ENCODE results near the gene SERHL2.
"Not testable (repeated sequence)": the region's sequence is repeated elsewhere in the genome, so short reads cannot be mapped to it uniquely, and the experiment has no call there.

The SERHL2 gene

DNA sequence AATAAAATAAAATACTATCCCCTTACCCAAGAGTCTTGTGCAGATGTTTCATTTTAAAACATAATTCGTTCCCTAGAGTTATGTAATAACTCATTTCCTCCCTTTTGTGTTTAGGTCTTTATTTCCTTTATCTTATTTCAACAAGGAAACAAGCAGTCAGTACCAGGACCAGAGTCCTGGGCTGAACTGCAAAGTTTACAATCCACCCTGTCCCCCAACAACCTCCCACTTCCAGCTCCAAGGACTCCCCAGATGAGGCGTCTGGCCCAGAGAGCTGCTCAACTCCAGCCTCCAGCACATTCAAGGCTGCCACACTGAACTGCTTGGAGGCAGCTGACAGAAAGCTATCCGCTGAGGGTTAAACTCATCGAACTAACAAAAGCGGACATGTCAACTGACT, 56.4 kb downstream of the SERHL2 start:
- TF ChIP-seq CTCF (IDR thresholded peaks at IDR 0.05; ENCODE audit: low read length, missing control alignments), result no peak
- peak overlapping the region; percentile 7 for H3K4me3 ChIP-seq (replicated peaks; ENCODE audit: low read depth, low read length)
- DNase-seq (ENCODE audit: low read depth), result peak; percentile 53

DNA sequence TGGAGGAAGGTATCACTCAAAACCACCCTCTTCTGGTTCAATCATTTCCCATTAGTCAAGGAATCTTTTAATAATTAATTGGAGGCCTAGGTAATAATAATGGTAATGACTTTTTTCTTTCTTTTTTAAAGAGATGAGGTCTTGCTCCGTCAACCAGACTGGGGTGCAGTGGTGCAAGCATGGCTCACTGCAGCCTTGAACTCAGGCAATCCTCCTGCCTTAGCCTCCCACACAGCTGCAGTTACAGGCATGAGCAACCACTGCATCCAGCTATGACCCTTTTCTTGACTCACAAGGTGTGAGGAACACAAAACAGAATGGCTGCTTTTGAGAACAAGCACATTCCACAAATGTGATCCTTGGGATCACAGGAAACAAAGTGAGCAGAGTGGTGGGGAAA, 57.3 kb downstream of the SERHL2 start:
- no peak overlapping the region for H3K4me3 ChIP-seq (replicated peaks; ENCODE audit: low read depth, low read length)
- no peak for TF ChIP-seq CTCF (IDR thresholded peaks at IDR 0.05; ENCODE audit: low read length, missing control alignments)
- peak; percentile 28 for DNase-seq (ENCODE audit: low read depth)

GRCh38 chr22:42612336-42612735, 58.6 kb downstream of the SERHL2 start:
- no peak for DNase-seq (ENCODE audit: low read depth)
- TF ChIP-seq CTCF (IDR thresholded peaks at IDR 0.05; ENCODE audit: low read length, missing control alignments), result no peak
- H3K4me3 ChIP-seq (replicated peaks; ENCODE audit: low read depth, low read length), result no peak overlapping the region

- no peak for TF ChIP-seq CTCF (IDR thresholded peaks at IDR 0.05; ENCODE audit: low read length, missing control alignments)
- DNase-seq (ENCODE audit: low read depth), result no peak
- H3K4me3 ChIP-seq (replicated peaks; ENCODE audit: low read depth, low read length), result peak overlapping the region; percentile 85
Observed at GRCh38 chr22:42613872-42614301, 60.1 kb downstream of the SERHL2 start.

GRCh38 chr22:42614312-42615091, 60.7 kb downstream of the SERHL2 start, which contains the start of gene POLDIP3:
TSS of gene POLDIP3 (minus strand) at chr22:42614883. CDS start at chr22:42614857, 26 bp downstream.
- H3K4me3 ChIP-seq (replicated peaks; ENCODE audit: low read depth, low read length), result peak within 1 kb of the TSS; percentile 85
- peak; percentile 99 for DNase-seq (ENCODE audit: low read depth)
- TF ChIP-seq CTCF (IDR thresholded peaks at IDR 0.05; ENCODE audit: low read length, missing control alignments), result no peak

DNA sequence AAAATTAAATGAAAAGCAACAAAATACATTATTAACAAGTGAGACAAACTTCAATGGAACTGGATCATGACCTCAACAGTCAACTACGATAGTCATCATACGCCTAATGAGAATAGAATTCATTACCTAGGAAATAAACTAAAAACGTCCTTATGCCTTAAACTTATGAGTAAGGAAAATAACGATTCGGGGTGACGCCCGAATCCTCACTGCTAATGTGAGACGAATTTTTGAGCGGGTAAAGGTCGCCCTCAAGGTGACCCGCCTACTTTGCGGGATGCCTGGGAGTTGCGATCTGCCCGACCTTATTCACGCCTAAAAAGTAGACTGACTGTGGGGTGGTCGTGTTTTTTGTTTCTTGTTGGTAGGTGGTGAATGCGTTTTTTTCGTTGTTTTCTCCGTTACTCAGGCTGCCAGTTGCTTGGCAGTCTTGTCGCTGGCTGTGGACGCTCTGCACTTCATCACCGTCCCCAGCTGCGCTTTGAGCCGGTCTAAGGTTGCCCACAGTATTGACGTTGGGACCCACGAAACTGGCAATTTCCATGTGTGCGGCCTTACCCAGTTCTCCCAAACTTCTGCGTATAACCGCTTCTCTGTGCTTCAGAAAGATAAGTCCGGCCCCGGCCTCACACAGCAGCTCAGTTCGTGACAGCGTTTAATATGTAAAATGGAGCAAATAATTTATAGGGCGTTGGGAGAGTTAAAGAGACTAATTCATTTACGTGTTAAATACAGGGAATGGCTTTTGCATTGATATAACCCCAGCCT, 61.5 kb downstream of the SERHL2 start:
- peak overlapping the region; percentile 85 for H3K4me3 ChIP-seq (replicated peaks; ENCODE audit: low read depth, low read length)
- DNase-seq (ENCODE audit: low read depth), result peak; percentile 100
- TF ChIP-seq CTCF (IDR thresholded peaks at IDR 0.05; ENCODE audit: low read length, missing control alignments), result no peak

GRCh38 chr22:42615860-42616175, 62.1 kb downstream of the SERHL2 start:
- not testable (repeated sequence) for DNase-seq (ENCODE audit: low read depth)
- H3K4me3 ChIP-seq (replicated peaks; ENCODE audit: low read depth, low read length), result peak overlapping the region; percentile 34

All from fibroblast of pulmonary artery (primary cell).